ENCODE results near the gene RBM26.
"Not testable (repeated sequence)": the region's sequence is repeated elsewhere in the genome, so short reads cannot be mapped to it uniquely, and the experiment has no call there.

Gene RBM26

DNA sequence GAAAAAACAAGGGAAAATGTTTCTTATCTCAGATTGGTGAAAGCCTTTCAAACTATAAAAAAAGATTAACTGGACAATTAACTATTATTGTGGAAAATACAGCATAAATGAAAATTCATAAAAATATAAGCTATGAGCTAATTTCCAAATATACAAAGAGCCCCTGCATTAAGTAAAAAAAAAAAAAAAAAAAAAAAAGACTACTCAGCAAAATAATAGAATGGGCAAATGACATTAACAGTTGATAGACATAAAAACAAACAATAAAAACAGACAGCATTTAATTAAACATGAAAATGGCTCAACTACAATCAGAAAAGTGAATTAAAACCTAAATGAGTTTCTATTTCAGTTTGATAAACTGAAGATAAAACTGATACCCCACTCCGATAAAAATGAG is 77.5 kb downstream of the RBM26 start:
- DNase-seq, result no peak

GRCh38 chr13:79320433-79320832 is 85.6 kb downstream of the RBM26 start:
- no peak for DNase-seq

GRCh38 chr13:79318664-79319063 is 87.4 kb downstream of the RBM26 start:
- no peak for DNase-seq

- no peak for DNase-seq
Measured at GRCh38 chr13:79317856-79318255, 88.2 kb downstream of the RBM26 start.

- no peak for DNase-seq
Measured at GRCh38 chr13:79314652-79315051, 91.4 kb downstream of the RBM26 start.

DNA sequence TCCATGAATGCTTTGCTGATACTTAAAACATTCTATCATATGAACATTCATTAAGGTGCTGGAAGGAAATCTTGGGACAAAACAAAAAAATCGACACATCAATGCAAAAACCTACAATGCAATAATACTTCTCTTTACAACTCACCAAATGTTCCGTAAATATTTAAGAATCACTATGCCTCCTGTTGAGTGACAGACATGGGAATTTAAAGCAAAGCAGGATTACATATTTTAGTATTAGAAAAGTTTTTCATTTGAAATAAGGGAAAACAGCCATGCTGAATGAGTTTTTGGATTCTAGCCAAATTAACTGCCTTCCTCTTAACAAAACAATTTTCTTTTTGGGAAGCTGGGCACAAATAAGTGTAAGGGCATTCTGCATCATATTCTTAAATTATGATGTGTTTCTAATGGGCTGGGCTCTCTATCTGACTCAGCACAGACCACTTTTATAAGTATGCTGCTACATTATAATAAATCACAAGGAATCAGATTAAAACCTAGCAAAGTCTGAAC is 93.7 kb downstream of the RBM26 start:
- no peak for DNase-seq

- no peak for DNase-seq
Measured at GRCh38 chr13:79311386-79311785, 94.7 kb downstream of the RBM26 start.

DNA sequence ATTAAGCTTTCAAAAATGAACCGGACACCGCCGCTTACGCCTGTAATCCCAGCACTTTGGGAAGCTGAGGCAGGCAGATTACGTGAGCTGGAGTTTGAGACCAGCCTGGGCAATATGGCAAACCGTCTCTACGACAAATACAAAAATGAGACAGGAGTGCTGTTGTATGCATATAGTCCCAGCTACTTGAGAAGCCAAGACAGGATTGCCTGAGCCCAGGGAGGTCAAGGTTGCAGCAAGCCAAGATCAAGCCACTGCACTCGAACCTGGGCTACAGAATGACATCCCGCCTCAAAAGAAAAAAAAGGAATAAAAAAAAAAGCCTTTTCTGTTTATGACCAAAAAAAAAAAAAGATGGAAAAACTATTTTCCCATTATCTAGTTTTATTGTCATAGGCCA is 96.4 kb downstream of the RBM26 start:
- no peak for DNase-seq

GRCh38 chr13:79307866-79308298 is 98.2 kb downstream of the RBM26 start:
- DNase-seq, result no peak

DNA sequence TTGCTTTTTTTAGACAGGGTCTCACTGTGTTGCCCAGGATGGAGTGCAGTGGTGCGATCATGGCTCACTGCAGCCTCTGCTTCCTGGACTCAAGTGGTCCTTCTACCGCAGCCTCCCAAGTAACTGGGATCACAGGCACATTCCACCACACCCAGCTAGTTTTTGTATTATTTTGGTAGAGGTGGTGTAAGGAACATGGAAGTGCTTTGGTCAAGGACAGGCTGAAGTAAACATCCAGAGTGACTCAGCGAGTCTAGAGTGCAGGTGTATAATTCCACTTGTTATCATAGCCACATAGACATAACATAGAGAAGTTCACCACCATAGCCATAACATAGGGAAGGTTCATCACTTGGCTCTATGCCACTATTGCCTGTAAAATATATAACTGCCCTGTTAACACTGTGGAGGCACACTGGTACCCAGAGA is 98.6 kb downstream of the RBM26 start:
- no peak for DNase-seq

- DNase-seq, result no peak
Measured at GRCh38 chr13:79306650-79307049, 99.4 kb downstream of the RBM26 start.

DNA sequence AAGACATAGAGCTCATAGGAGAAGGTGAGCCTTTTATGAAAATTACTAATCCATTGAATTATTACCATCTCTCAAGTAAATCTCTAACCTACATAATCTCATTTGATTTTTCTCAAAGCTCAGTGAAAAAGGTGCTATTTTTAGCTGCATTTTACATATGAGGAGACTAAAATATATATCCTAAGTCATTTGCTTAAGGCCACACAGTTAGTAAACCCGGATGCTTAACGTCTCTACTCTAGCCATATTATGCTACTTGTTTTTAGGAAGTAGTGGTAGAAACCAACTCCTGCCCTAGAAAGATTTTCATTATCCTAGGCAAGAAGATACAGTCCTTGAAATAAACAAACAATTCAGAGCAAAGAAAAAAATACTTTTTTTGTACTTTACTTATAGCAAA is 108.9 kb downstream of the RBM26 start:
- no peak for DNase-seq

- DNase-seq, result no peak
Measured at GRCh38 chr13:79295906-79296706, 109.9 kb downstream of the RBM26 start.

DNA sequence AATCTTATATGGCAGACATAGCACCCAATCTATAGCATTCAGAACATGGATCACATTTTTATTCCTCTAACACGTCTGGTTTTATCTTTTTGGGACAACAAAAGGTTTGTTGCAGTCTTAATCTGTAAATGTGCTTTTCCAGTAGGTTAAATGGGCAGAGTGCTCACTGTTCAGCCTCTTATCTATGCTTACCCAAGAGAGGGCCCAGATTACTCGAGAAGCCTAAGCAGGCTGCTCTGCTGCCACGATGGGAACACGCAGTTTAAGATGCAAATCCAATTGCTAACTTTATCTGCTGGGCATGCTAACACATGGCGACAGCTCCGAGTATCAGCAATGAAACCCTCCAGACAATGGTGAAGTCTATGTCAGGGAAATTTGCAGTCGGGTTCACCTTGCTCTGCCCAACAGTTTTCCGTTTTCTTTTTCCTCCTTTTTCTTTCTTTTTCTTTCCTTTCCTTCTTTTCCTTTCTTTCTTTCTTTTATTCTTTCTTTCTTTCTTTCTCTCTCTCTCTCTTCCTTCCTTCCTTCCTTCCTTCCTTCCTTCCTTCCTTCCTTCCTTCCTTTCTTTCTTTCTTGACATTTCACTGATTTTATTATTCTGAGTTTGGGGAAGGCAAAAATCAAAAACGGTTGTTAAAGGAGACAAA is 115.3 kb downstream of the RBM26 start:
- no peak for DNase-seq

DNA sequence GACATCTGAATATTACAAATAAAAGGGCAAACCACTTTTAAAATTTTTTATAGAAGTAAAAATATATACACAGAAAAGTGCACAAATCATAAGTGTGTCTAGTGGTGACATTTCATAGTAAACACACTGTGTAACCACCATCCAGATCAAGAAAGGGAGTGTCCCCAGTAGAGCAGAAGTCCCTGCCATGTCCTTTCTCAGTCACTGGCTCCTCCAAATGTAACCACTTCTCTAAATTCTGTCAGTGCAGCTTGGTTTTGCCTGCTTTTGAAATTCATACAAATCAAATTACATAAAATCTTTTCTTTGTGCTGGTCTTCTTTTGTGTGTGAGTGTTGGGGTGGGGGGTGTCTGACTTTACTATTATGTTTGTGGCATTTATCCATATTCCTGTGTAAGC is 116.5 kb downstream of the RBM26 start:
- DNase-seq, result no peak

- DNase-seq, result no peak
Measured at GRCh38 chr13:79287939-79288795, 117.9 kb downstream of the RBM26 start.

- no peak for DNase-seq
Measured at GRCh38 chr13:79285159-79285558, 120.9 kb downstream of the RBM26 start.

GRCh38 chr13:79283742-79284141 is 122.3 kb downstream of the RBM26 start:
- DNase-seq, result no peak

DNA sequence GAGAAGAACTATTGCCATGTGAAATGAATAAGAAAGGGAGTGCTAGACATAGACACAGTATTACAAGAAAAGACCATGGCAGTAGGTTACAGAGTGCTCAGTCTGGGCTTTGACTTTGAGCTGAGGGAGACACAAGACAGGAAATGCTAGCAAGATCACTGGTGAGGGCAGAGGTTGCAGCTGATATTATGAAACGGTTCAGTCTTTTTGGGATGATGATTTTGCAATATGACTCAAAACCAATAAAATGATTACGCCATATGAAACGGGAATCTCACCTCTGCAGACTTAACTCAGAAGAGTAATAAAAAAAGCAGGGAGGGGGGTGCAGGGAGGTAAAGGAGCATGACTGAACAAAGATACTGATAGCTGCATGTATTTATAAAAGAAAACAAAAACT is 123.1 kb downstream of the RBM26 start:
- no peak for DNase-seq

GRCh38 chr13:79282508-79282907 is 123.5 kb downstream of the RBM26 start:
- DNase-seq, result no peak

DNA sequence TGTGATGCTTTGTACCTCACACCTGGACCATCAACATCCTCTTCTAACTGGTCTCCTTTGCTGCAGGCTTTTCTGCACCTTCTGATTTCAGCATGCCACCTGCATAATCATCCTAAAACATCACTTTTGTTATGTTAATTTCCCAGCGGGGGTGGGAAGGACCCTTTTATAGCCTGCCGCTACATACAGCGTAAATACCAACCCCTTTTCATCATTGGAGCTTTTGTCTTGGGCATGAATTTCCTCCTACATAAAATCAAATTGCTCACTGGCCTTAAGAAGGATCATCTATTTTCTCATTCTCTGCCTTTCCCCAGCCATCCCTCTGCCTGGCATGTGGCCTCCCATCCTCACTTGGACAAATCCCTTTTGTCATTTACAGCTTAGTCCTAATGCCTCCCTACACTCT is 124.7 kb downstream of the RBM26 start:
- DNase-seq, result no peak

- DNase-seq, result not testable (repeated sequence)
Measured at GRCh38 chr13:79279735-79280134, 126.3 kb downstream of the RBM26 start.

DNA sequence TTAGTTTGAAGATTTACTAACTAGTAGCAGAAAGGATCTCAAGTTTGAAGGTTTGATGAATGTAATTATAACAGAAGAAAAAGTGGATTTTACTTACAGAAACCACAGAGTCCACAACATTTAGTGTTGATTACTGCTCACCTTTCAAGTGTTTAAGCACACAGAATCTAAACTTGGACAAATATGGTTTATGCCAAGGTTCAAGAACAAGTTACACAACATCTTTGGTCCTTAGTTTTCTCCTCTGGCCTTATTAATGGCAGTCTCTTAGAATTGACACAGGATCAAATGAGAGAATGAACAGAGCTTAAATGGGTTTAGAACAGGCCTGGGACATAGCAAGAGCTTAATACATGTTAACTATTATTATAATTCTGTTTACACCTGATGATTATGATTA is 133.0 kb downstream of the RBM26 start:
- DNase-seq, result no peak
